HEK293 (cell line): ENCODE results near the gene TTC27.

ENCODE experiments used
- CTCF ChIA-PET: fragments of 350-600 bp; formaldehyde crosslinking; extraction: SDS; loops from one replicate; lab custom pipeline; 2021; ENCODE audit warnings: antibody characterized with exemption; lab: Yijun Ruan, JAX
- POLR2A ChIA-PET: fragments of 300-600 bp; formaldehyde crosslinking; extraction: SDS; loops from one replicate; lab custom pipeline; 2020; ENCODE audit warnings: antibody characterized with exemption, inconsistent platforms; lab: Yijun Ruan, JAX
- H3K27ac ChIP-seq: fragments of 200-500 bp; sonication (Bioruptor generic); 2 replicates; pipeline ENCODE4 v1.5.1; 2014; ENCODE audit warnings: low read depth, low read length, control low read depth, inconsistent platforms; ENCODE audit errors: extremely low read depth
- H3K36me3 ChIP-seq, 2 experiments: fragments of 200-500 bp in 1 of 2; sonication (Bioruptor generic) in 1 of 2; 1 replicate in 1 of 2; 2 replicates in 1 of 2; pipeline ENCODE4 v1.5.1; 2014 to 2017; ENCODE audit warnings: inconsistent platforms in 2 of 2, low read length in 2 of 2; ENCODE audit not compliant: control insufficient read depth in 2 of 2, insufficient read depth in 1 of 2
- H3K4me1 ChIP-seq: fragments of 200-500 bp; sonication (Bioruptor generic); 2 replicates; pipeline ENCODE4 v1.5.1; 2014; ENCODE audit warnings: mild to moderate bottlenecking, low read length, inconsistent platforms; ENCODE audit not compliant: control insufficient read depth, insufficient read depth
- H3K4me3 ChIP-seq: 2 replicates; pipeline ENCODE4 v1.5.1; 2011; ENCODE audit warnings: low read depth, mild to moderate bottlenecking, control low read depth, low read length, moderate library complexity
- H3K9me3 ChIP-seq: fragments of 200-500 bp; sonication (Bioruptor generic); 2 replicates; pipeline ENCODE4 v1.5.1; 2014; ENCODE audit warnings: low read depth, low read length, inconsistent platforms; ENCODE audit not compliant: control insufficient read depth, insufficient read depth
- AEBP2 ChIP-seq: fragments of 450-650 bp; formaldehyde crosslinking; IDR thresholded peaks from 2 replicates; pipeline ENCODE4 v1.5.1; 2016; ENCODE audit warnings: missing biosample characterization, missing genetic modification characterization, borderline replicate concordance
- GFI1B ChIP-seq: fragments of 450-650 bp; formaldehyde crosslinking; IDR thresholded peaks from 2 replicates; pipeline ENCODE4 v1.5.1; 2016; ENCODE audit warnings: missing biosample characterization, missing genetic modification characterization
- HIC1 ChIP-seq: fragments of 450-650 bp; formaldehyde crosslinking; IDR thresholded peaks from 2 replicates; pipeline ENCODE4 v1.5.1; 2016; ENCODE audit warnings: missing biosample characterization, missing genetic modification characterization
- HOXA7 ChIP-seq: sonication (generic); formaldehyde crosslinking; IDR thresholded peaks from 2 replicates; pipeline ENCODE4 v1.8.1; 2022; ENCODE audit warnings: missing genetic modification reagents, borderline replicate concordance
- KLF1 ChIP-seq: fragments of 450-650 bp; formaldehyde crosslinking; IDR thresholded peaks from 2 replicates; pipeline ENCODE4 v1.5.1; 2016; ENCODE audit warnings: missing biosample characterization, missing genetic modification characterization
- PRDM1 ChIP-seq: fragments of 450-650 bp; formaldehyde crosslinking; IDR thresholded peaks from 2 replicates; pipeline ENCODE4; 2016; ENCODE audit warnings: missing biosample characterization, missing genetic modification characterization
- PRDM6 ChIP-seq: fragments of 450-650 bp; formaldehyde crosslinking; IDR thresholded peaks from 2 replicates; pipeline ENCODE4 v1.5.1; 2017; ENCODE audit warnings: missing biosample characterization, missing genetic modification characterization
- SCRT2 ChIP-seq: fragments of 450-650 bp; formaldehyde crosslinking; IDR thresholded peaks from 2 replicates; pipeline ENCODE4 v1.5.1; 2016; ENCODE audit warnings: missing biosample characterization, missing genetic modification characterization
- TRIM28 ChIP-seq: IDR thresholded peaks from 2 replicates; pipeline ENCODE4 v1.6.1; 2011; ENCODE audit warnings: low read length, control low read depth, borderline replicate concordance
- ZBTB17 ChIP-seq: fragments of 450-650 bp; formaldehyde crosslinking; IDR thresholded peaks from 2 replicates; pipeline ENCODE4 v1.5.1; 2016; ENCODE audit warnings: missing biosample characterization, missing genetic modification characterization
- ZBTB8A ChIP-seq: fragments of 450-650 bp; formaldehyde crosslinking; IDR thresholded peaks from 2 replicates; pipeline ENCODE4 v1.5.1; 2016; ENCODE audit warnings: missing biosample characterization, missing genetic modification characterization
- ZFP37 ChIP-seq: fragments of 450-650 bp; formaldehyde crosslinking; IDR thresholded peaks from 2 replicates; pipeline ENCODE4 v1.5.1; 2016; ENCODE audit warnings: missing biosample characterization, missing genetic modification characterization
- ZFP69B ChIP-seq: fragments of 450-650 bp; formaldehyde crosslinking; IDR thresholded peaks from 2 replicates; pipeline ENCODE4 v1.5.1; 2016; ENCODE audit warnings: missing biosample characterization, missing genetic modification characterization
- ZNF133 ChIP-seq: fragments of 450-650 bp; formaldehyde crosslinking; IDR thresholded peaks from 2 replicates; pipeline ENCODE4 v1.5.1; 2016; ENCODE audit warnings: missing biosample characterization, missing genetic modification characterization
- ZNF175 ChIP-seq: fragments of 450-650 bp; formaldehyde crosslinking; IDR thresholded peaks from 2 replicates; pipeline ENCODE4 v1.5.1; 2016; ENCODE audit warnings: missing biosample characterization, missing genetic modification characterization
- ZNF202 ChIP-seq: fragments of 450-650 bp; formaldehyde crosslinking; IDR thresholded peaks from 2 replicates; pipeline ENCODE4 v1.5.1; 2016; ENCODE audit warnings: missing biosample characterization, missing genetic modification characterization, borderline replicate concordance
- ZNF214 ChIP-seq: fragments of 450-650 bp; formaldehyde crosslinking; IDR thresholded peaks from 2 replicates; pipeline ENCODE4 v1.5.1; 2017; ENCODE audit warnings: missing biosample characterization, mild to moderate bottlenecking, missing genetic modification characterization, borderline replicate concordance
- ZNF221 ChIP-seq: fragments of 450-650 bp; formaldehyde crosslinking; IDR thresholded peaks from 2 replicates; pipeline ENCODE4 v1.5.1; 2017; ENCODE audit warnings: missing biosample characterization, missing genetic modification characterization, borderline replicate concordance
- ZNF354C ChIP-seq: fragments of 450-650 bp; formaldehyde crosslinking; IDR thresholded peaks from 2 replicates; pipeline ENCODE4 v1.5.1; 2016; ENCODE audit warnings: missing biosample characterization, missing genetic modification characterization, low read depth, borderline replicate concordance
- ZNF416 ChIP-seq: fragments of 450-650 bp; formaldehyde crosslinking; IDR thresholded peaks from 2 replicates; pipeline ENCODE4 v1.5.1; 2016; ENCODE audit warnings: missing biosample characterization, missing genetic modification characterization
- ZNF426 ChIP-seq: fragments of 450-650 bp; formaldehyde crosslinking; IDR thresholded peaks from 2 replicates; pipeline ENCODE4 v1.5.1; 2017; ENCODE audit warnings: missing biosample characterization, missing genetic modification characterization, mild to moderate bottlenecking, inconsistent platforms, moderate library complexity
- ZNF488 ChIP-seq: fragments of 450-650 bp; formaldehyde crosslinking; IDR thresholded peaks from 2 replicates; pipeline ENCODE4 v1.5.1; 2016; ENCODE audit warnings: missing biosample characterization, missing genetic modification characterization
- ZNF548 ChIP-seq: fragments of 450-650 bp; formaldehyde crosslinking; IDR thresholded peaks from 2 replicates; pipeline ENCODE4 v1.5.1; 2016; ENCODE audit warnings: missing biosample characterization, missing genetic modification characterization
- ZNF596 ChIP-seq: fragments of 450-650 bp; IDR thresholded peaks from 2 replicates; pipeline ENCODE4 v1.5.0; 2018; ENCODE audit warnings: missing biosample characterization, mild to moderate bottlenecking, missing genetic modification characterization, moderate library complexity
- ZNF624 ChIP-seq: fragments of 450-650 bp; formaldehyde crosslinking; IDR thresholded peaks from 2 replicates; pipeline ENCODE4 v1.5.1; 2017; ENCODE audit warnings: missing biosample characterization, missing genetic modification characterization
- ZNF777 ChIP-seq: fragments of 450-650 bp; formaldehyde crosslinking; IDR thresholded peaks from 2 replicates; pipeline ENCODE4 v1.5.1; 2017; ENCODE audit warnings: missing biosample characterization, missing genetic modification characterization, borderline replicate concordance
- ZSCAN16 ChIP-seq: fragments of 450-650 bp; formaldehyde crosslinking; IDR thresholded peaks from 2 replicates; pipeline ENCODE4 v1.5.1; 2016; ENCODE audit warnings: missing biosample characterization, missing genetic modification characterization

Gene TTC27

GRCh38 chr2:32830196-32830595, 202.3 kb downstream of the TTC27 start:
- no peak overlapping the region for H3K4me3 ChIP-seq
- CTCF ChIA-PET, result no interaction called here
- H3K36me3 ChIP-seq, result no peaks in the 10 kb centered on the region
- peaks cover 13% of the 10 kb centered on the region for H3K4me1 ChIP-seq
- POLR2A ChIA-PET, result no interaction called here
- H3K9me3 ChIP-seq, result no peaks in the 10 kb centered on the region
- H3K27ac ChIP-seq, result no peak overlapping the region
- TF ChIP-seq ZNF175 (no peak), ZNF221 (tag by site-specific recombination) (no peak), SCRT2 (tag by site-specific recombination) (no peak), ZNF488 (no peak), ZNF202 (tag by site-specific recombination) (no peak), ZNF133 (tag by site-specific recombination) (no peak), GFI1B (tag by site-specific recombination) (no peak), ZBTB8A (no peak)

GRCh38 chr2:32832821-32833220, 205.0 kb downstream of the TTC27 start:
- H3K27ac ChIP-seq, result no peak overlapping the region
- no peak overlapping the region for H3K4me3 ChIP-seq
- POLR2A ChIA-PET, result no interaction called here
- H3K4me1 ChIP-seq, result no peaks in the 10 kb centered on the region
- TF ChIP-seq ZSCAN16 (no peak), PRDM1 (tag by site-specific recombination) (no peak), AEBP2 (no peak), ZBTB17 (tag by site-specific recombination) (no peak), HIC1 (no peak), PRDM6 (no peak), ZFP69B (tag by site-specific recombination) (no peak), ZNF426 (tag by site-specific recombination) (no peak)
- TF ChIP-seq, all 188 proteins: peak for 0
- CTCF ChIA-PET, result interaction anchor here (0.5 to 0.7 kb wide), 2 partner anchors 16 to 762 kb away, joined by 3 to 6 read pairs; no protein-coding TSS in a partner anchor
- no peaks in the 10 kb centered on the region for H3K36me3 ChIP-seq
- no peaks in the 10 kb centered on the region for H3K9me3 ChIP-seq

GRCh38 chr2:32833709-32834108, 205.9 kb downstream of the TTC27 start:
- CTCF ChIA-PET, result no interaction called here
- H3K36me3 ChIP-seq, result no peaks in the 10 kb centered on the region
- H3K4me1 ChIP-seq, result no peaks in the 10 kb centered on the region
- H3K27ac ChIP-seq, result no peak overlapping the region
- TF ChIP-seq KLF1 (no peak), ZNF596 (tag by site-specific recombination) (no peak), ZFP69B (tag by site-specific recombination) (no peak), ZFP37 (tag by site-specific recombination) (no peak), GFI1B (tag by site-specific recombination) (no peak), ZNF548 (tag by site-specific recombination) (no peak), PRDM1 (tag by site-specific recombination) (no peak), ZNF777 (no peak), ZNF202 (tag by site-specific recombination) (no peak), ZNF354C (tag by site-specific recombination) (no peak), ZNF624 (tag by site-specific recombination) (no peak), ZNF488 (no peak), TRIM28 (no peak), HOXA7 (no peak), ZNF416 (tag by site-specific recombination) (no peak), ZNF214 (tag by site-specific recombination) (no peak)
- TF ChIP-seq, all 188 proteins: peak for 0
- POLR2A ChIA-PET, result no interaction called here
- Histone ChIP-seq H3K9me3 (no peaks in the 10 kb centered on the region), H3K4me3 (no peak overlapping the region)
